Measurements from ENCODE around the gene HCAR3.
"Not testable (repeated sequence)": the region's sequence is repeated elsewhere in the genome, so short reads cannot be mapped to it uniquely, and the experiment has no call there.

HCAR3 gene

DNA sequence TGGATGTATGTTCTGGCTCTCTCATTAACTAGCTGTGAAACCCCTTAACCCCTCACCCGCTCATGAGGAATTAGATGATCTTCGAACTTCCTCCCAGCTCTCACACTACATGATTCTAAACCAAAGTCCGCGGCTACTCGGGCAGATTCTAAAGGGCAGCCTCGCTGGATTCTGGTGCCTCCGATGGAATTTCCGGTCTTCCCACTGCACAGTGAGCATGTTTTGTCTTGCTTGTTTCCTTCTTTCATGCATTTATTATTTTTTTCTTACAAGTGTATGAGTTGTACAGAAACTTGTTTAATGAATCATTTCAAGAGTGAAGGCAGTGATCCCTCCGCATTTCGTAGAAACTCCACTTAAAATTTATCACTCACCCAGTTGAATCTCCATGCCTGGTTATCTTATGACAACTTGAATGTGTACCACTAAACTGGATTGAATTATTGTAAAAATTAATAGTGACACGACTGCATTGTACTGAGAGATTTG lies 4.5 kb upstream of the HCAR3 start:
- no peak for FAIRE-seq

DNA sequence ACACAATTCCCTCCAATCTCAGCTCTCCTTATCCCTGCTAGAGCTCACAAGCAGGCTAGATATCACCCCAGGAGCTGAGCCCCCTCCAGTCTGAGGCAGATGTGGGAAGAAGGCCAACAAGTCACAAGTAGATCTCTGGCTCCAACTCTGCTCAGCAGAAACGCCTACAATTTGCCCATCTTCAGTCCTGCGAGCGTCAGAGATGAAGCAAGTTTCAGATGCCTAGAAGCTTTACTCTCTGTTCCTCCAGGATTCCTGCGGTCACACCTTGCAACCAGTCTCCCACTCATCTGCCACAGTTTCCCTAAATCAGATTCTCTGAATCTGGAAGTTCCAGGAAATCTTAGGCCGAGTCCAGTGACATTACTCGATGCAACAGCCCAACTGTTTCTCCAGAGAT lies 1.4 kb downstream of the HCAR3 start:
- not testable (repeated sequence) for FAIRE-seq

DNA sequence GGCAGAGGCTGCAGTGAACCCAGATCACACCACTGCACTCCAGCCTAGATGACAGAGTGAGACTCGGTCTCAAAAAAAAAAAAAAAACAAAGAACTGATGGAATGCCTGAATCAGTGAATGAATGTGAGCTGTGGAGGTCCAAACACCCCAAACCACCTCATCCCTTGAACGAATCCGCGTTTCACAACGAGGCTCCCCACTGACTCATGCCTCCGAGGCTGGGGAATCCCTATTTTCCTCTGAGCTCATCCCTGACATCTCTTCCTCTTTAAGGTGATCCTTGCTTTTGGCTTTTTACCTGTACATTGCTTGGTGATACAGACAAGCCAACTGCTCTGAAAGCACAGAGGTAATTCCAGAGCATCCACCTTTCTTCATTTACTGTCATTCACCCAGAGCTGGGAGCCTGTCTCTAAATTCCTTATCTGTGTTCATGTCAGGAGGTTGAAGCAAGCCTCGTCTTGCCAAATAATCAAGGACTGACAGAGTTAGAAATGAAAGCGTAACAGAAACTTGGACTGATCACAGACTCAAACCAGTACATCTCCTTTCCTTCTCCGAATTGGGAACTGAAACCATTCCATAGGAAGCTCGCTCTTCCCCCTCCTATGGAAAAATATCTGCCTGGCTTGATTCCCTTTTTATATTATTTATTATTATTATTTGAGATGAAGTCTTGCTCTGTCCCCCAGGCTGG lies 3.0 kb downstream of the HCAR3 start:
- not testable (repeated sequence) for FAIRE-seq

DNA sequence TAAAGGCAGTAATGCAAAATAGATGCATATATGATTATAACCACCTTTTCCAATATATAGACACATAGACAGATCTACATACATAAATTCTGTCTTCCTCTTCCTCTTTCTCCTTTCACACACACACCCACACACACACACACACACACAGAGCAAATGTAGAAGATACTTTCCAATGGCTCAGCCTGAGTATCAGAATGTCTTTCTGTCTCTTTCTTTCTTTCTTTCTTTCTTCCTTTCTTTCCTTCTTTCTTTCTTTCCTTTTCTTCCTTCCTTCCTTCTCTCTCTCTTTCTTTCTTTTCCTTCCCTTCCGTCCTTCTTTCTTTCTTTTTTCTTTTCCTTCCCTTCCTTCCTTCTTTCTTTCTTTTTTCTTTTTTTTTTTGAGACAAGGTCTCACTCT lies 5.3 kb downstream of the HCAR3 start:
- FAIRE-seq = not testable (repeated sequence)

DNA sequence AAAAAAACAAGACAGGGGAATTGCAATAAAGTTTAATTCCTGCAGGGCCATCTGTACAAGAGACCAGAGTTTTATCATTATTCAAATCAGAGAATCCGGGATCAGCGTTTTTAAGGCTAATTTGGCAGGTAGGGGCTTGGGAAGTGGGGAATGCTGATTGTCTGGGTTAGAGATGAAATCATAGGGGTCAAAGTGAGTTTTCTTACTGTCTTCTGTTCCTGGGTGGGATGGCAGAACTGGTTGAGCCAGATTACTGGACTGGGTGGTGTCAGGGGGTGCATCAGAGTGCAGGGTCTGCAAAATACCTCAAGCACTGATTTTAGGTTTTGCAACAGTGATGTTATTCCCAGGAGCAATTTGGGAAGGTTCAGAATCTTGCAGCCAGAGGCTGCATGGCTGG lies 6.3 kb downstream of the HCAR3 start:
- not testable (repeated sequence) for FAIRE-seq

DNA sequence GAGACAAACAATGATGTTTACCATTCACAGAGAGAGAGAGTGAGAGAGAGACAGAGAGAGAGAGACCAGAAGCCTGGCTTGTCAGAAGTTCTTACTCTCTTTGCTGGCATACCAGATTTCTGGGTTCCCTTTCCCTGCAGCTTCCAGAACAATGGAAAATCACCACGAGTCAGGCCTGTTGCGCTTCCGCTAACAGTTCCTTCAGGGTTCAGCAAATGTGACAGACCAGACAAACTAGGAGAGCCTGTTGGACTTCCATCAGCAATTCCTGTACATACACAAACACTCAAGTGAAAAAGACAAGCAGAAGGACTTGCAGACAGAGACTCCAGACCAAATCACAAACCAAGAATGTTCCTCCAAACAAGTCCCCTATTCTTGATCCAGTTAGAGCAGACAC lies 7.3 kb downstream of the HCAR3 start:
- FAIRE-seq = not testable (repeated sequence)

DNA sequence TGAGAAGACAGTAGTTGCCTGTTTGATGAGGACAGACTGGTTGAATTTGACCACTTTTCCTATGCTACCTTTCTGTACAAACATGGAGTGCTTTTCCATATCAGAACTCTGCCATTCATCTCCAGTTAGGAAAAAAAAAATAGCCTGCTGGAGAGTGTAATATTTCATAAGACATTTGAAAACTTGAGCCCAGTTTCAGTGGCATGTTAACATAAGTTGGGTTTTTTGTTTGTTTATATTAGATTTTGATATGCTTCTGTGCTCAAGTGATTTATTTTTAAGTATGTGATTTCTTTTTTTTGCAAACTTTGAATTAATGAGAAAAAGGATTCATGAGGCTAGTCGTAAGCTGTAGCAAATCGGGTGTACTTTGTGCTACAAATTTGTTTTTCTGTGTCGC lies 12.8 kb downstream of the HCAR3 start:
- not testable (repeated sequence) for FAIRE-seq

DNA sequence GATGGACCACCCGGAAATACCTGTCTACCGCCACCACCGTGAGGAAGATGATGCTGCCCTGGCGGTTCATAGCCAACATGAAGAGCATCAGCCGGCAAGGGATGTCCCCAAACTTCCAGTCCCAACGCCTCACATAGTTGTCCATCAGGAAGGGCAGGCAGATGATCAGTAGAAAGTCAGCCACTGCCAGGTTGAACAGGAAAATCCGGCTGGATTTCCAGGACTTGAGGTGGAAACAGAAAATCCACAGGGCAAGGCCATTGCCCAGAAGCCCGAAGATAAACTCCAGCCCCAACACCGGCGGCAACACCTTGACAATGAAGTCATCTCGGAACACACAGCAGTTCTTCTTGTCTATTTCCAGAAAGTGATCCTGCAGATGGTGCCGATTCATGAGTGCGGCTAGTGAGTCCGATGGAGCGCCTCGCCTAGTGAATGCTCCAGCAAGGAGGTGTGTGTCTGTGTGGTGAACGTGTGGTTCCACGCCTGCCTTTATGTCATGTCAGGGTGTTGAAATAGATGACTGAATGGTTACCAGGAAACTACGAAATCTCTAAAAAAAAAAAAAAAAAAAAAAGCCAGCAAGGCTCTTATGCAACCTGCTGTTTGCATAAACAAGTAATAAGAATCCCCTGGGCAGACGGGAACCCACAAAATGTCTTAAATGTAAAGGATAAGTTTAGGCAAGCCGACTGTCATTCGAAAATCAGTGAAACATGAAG lies 13.6 kb downstream of the HCAR3 start, which contains the start of gene HCAR2:
Gene HCAR2, minus strand, starts transcription at position 468 of the 722 bp plus-strand sequence. Its CDS starts 74 bp downstream, at position 394.
- not testable (repeated sequence) for FAIRE-seq

DNA sequence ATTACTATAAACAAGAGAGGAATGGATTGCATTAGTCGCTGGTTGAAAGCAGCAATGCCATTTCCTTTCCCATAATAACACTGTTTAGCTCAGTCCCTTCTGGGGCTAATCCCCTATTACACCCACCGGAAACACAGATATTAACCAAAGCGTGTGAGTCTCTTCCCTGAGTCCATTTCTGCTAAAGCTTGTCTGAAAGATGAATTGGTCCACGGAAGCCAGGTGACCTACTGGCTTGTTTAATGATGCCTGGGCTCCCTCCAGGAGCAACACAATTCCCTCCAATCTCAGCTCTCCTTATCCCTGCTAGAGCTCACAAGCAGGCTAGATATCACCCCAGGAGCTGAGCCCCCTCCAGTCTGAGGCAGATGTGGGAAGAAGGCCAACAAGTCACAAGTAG lies 15.1 kb downstream of the HCAR3 start:
- FAIRE-seq = not testable (repeated sequence)

DNA sequence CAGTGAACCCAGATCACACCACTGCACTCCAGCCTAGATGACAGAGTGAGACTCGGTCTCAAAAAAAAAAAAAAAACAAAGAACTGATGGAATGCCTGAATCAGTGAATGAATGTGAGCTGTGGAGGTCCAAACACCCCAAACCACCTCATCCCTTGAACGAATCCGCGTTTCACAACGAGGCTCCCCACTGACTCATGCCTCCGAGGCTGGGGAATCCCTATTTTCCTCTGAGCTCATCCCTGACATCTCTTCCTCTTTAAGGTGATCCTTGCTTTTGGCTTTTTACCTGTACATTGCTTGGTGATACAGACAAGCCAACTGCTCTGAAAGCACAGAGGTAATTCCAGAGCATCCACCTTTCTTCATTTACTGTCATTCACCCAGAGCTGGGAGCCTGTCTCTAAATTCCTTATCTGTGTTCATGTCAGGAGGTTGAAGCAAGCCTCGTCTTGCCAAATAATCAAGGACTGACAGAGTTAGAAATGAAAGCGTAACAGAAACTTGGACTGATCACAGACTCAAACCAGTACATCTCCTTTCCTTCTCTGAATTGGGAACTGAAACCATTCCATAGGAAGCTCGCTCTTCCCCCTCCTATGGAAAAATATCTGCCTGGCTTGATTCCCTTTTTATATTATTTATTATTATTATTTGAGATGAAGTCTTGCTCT lies 16.4 kb downstream of the HCAR3 start:
- not testable (repeated sequence) for FAIRE-seq

DNA sequence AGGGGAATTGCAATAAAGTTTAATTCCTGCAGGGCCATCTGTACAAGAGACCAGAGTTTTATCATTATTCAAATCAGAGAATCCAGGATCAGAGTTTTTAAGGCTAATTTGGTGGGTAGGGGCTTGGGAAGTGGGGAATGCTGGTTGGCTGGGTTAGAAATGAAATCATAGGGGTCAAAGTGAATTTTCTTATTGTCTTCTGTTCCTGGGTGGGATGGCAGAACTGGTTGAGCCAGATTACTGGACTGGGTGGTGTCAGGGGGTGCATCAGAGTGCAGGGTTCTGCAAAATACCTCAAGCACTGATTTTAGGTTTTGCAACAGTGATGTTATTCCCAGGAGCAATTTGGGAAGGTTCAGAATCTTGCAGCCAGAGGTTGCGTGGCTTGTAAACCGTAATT lies 19.7 kb downstream of the HCAR3 start:
- not testable (repeated sequence) for FAIRE-seq

DNA sequence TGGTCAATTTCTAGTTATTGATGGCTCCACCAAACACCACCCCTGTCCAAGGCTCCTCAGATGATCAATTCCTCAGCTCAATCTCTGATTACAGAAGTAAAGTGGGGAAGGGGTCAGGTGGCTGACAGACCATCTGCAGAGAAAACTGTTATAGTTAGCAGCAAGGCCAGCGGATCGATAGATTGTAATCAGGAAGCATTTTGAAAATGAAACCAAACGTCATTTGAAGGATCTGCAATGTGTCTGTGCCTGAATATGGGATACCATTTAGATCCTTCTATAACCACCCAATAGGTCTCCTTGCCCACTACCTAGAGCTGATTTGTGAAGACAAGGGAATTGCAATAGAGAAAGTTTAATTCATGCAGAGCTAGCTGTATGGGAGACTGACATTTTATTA lies 25.0 kb downstream of the HCAR3 start:
- no peak for FAIRE-seq

DNA sequence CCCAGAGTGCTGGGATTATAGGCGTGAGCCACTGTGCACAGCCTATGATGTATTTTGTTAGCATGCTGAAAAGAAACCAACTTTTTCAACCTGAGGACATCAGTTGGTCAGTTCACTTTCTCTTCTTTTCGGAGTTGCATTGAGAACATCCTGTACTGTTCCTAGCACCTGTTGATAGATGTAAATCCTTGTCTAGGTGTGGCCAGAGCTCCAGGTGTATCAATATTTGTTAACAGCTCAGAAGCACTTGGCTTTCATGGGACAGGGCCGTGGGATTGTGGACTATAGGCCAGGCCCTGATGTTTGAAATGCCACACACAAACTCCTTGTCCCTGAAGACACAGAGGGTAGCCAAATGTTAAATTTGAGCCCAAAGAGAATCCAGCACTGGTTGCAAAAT lies 28.3 kb downstream of the HCAR3 start:
- FAIRE-seq = no peak

DNA sequence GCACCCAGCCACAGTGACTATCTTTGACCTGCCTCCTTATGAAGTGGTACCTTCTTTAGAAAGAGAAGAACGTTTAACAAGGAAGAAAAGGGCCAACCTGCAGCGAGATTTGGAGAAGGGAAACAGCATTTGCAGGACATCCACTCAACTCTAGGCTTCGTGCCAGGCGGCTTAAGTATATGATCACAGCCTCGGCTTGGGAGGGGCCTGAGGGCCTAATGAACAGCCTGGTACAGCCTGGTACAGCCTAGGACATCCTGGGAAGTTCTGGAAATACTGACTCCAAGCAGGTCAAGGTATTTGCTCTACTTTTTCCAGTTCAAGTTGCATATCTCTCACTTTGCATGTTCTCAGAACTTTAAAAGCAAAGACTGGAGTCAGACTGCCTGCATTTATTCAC lies 29.5 kb downstream of the HCAR3 start:
- FAIRE-seq = no peak

DNA sequence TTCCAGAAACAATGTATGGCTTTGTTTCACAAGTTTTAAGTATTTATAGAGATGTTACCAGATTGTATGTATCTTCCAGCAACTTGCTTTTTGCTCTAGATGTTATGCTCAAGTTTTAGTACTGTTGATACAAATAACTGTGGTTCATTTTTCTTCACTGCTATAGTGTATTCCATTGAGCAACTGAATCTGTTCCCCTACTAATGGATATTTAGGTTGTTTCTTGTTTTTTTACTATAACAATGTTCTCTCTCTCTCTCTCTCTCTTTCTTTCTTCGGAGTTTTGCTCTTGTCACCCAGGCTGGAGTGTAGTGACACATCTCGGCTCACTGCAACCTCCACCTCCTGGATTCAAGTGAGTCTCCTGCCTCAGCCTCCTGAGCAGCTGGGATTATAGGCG lies 30.1 kb downstream of the HCAR3 start:
- FAIRE-seq = no peak

DNA sequence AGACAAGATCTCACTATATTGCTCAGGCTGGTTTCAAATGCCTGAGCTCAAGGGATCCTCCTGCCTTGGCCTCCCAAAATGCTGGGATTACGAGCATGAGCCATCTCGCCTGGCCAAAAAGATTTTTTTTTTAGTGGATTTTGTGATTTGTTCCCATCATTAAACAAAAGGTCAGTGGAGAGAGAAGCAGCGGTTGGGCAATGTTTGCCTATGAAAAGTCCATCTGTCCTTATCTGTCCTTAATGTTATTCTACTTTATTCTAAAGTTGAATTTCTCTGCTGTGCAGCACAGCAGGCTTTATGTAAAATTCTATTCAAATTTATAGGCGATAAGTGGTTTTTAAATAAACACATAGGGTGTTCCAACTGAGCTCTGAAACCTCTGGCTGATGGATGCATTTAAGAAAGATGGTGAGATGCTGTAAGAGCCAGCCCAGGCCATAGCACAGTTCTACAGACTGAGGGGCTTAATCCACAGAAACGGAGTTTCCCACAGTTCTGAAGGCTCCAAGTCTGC lies 32.3 kb downstream of the HCAR3 start:
- no peak for FAIRE-seq

DNA sequence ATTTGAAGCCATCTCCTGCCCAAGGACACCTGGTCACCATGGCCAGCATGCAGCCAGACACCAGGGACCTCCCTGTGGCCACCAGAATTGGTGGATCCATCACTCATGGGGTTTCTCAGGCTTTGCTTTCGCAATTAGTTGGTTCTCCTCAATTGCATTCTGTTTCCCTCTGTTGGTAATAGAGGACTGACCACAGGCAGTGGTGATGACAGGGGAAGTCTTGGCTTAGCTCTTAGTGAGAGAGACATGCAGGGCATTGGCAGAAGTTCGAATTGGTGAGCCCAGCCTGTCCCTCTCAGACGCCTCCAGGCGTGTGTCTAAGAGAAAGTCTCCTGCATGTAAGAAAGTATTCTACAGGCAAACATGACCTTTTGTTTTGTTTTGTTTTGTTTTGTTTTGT lies 34.8 kb downstream of the HCAR3 start:
- no peak for FAIRE-seq

DNA sequence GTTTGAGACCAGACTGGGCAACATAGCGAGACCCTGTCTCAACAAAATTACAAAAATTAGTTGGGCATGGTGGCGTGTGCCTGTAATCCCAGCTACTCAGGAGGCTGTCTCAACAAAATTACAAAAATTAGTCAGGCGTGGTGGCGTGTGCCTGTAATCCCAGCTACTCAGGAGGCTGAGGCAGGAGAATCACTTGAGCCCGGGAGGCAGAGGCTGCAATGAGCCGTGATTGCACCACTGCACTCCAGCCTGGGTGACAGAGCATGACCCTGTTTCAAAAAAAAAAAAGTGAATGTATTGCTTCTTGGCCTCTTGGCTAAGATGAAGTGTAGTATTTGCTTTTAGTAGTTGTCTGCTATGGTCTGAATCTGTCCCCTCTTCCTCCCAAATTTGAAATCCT lies 35.6 kb downstream of the HCAR3 start:
- not testable (repeated sequence) for FAIRE-seq

DNA sequence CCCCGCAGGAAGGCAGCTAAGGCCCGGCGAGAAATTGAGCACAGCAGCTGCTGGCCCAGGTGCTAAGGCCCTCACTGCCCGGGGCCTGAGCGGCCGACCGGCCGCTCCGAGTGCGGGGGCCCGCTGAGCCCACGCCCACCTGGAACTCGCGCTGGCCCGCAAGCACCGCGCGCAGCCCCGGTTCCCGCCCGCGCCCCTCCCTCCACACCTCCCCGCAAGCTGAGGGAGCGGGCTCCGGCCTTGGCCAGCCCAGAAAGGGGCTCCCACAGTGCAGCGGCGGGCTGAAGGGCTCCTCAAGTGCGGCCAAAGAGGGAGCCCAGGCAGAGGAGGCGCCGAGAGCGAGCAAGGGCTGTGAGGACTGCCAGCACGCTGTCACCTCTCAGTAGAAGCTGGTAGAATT lies 39.8 kb downstream of the HCAR3 start:
- not testable (repeated sequence) for FAIRE-seq

DNA sequence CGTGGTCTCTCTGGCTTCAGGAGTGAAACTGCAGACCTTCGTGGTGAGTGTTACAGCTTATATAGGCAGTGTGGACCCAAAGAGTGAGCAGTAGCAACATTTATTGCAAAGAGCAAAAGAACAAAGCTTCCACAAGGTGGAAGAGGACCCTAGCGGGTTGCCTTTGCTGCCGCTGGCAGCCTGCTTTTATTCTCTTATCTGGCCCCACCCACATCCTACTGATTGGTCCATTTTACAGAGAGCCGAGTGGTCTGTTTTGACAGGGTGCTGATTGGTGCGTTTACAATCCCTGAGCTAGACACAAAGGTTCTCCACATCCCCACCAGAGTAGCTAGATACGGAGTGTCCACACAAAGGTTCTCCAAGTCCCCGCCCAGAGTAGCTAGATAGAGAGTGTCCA lies 40.6 kb downstream of the HCAR3 start:
- not testable (repeated sequence) for FAIRE-seq

DNA sequence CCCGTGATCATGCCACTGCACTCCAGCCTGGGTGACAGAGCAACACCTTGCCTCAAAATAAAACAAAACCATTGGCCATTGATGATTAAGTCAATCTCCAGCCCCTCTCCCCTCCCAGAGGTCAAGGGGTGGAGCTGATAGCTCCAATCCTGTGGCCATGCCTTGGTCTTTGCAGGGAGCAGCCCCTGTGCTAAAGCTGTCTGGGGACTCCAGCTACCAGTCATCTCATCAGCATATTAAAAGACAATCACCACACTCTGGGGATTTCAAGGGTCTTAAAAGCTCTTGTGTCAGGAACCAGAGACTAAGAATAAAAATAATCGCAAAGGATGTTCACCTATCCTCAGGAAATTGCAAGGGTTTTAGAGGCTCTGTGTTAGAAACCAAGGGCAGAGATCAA lies 44.1 kb downstream of the HCAR3 start:
- no peak for FAIRE-seq

DNA sequence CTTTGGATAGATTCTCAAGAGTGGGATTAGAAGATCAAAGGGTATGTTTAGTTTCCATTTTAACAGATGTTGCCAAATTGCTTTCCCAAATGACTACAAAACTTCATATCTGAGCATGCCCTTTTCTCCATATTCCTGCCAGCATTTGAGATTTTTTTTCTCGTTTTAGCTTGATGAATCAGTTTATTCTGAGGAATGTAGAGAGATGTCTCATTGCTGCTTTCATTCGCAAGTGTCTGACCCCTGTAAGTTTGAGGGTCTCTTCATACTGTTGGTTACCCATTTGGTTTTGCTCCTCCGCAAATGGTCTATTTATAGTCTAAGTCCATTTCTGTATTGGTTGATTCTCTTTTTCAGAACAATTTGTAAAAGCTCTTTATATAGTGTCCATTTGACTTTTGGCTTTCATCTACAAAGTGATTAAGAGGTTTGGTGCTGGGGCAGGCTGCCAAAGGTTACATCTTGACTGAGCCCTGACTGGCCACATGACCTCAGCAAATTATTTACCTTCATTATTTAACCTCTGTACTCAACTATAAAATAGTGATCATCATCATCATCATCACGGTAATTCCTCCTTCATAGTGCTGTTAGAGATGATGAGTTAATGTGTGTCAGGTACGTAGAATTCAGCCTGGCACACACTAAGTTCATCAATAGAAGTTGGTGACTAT lies 47.1 kb downstream of the HCAR3 start:
- no peak for FAIRE-seq

DNA sequence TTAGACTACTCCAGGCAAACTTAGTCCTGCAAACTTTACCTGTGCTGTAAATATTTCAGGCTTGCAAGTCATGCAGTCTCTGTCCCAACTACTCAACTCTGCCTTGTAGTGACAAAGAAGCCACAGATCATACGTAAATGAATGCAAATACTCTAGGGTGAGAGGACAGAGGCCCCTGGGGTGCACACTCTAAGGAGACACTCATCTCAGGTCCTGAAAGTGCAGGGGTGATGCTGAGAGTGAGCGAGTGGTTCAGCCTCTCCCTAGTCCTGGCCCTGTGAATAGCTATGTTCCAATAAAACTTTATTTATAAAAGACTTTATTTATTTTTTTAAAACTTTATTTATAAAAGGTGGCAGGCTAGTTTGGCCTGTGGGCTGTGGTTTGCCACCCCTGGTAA lies 48.3 kb downstream of the HCAR3 start:
- FAIRE-seq = no peak

All from A204.1 (cell line).